ENCODE data around the gene NAALADL2.

DNA sequence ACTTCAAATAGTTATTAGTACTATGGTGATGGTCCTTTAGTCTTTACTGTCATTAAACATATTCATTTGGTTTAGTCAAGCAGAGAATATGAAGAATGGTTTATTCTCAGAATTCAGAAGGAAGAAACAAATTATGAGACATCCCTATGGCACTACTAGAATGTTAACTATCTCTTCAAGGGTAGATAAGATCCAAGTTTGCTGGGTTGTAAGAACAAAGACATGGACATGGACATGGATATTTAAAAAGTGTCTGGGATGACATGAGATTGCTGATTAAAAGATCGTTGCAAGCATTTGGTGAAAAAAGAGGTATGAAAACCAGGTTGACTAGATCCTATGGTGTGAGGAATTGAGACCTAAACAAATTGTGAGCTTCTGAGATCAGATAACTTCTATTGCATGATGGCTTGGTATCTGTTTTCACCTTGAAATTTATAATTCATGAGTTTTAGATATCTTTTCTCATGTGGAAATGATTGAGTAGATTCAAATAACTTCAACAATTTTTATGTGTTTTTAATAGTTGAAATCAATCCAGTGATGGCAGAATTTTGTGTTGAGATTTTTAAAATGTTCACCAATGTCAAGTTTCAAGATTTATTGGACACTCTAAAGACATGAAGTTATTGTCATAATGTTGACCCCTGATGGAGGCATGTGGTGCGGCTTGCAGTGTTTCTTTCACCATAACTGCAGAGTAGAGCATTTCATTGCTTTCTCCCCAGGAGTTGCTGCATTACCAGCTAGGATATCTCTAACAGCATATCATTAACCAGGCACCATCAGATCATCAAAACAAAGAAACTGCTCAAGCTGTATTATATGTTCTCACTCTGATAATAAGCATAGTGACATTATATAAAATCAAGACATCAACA, 72.6 kb downstream of the NAALADL2 start:
- TF ChIP-seq, protein P1, sequence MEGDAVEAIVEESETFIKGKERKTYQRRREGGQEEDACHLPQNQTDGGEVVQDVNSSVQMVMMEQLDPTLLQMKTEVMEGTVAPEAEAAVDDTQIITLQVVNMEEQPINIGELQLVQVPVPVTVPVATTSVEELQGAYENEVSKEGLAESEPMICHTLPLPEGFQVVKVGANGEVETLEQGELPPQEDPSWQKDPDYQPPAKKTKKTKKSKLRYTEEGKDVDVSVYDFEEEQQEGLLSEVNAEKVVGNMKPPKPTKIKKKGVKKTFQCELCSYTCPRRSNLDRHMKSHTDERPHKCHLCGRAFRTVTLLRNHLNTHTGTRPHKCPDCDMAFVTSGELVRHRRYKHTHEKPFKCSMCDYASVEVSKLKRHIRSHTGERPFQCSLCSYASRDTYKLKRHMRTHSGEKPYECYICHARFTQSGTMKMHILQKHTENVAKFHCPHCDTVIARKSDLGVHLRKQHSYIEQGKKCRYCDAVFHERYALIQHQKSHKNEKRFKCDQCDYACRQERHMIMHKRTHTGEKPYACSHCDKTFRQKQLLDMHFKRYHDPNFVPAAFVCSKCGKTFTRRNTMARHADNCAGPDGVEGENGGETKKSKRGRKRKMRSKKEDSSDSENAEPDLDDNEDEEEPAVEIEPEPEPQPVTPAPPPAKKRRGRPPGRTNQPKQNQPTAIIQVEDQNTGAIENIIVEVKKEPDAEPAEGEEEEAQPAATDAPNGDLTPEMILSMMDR (IDR thresholded peaks at IDR 0.05 in 4 of 5, conservative IDR thresholded peaks at IDR 0.05 in 1 of 5): no peak
- TF ChIP-seq POLR2A (IDR thresholded peaks at IDR 0.05): no peak

Measured in gastrocnemius medialis (tissue), 4 donors.